COLO829 (cell line): ENCODE measurements around the gene PPT2.
"Not testable (repeated sequence)": the region's sequence is repeated elsewhere in the genome, so short reads cannot be mapped to it uniquely, and the experiment has no call there.

Experiments used
- DNase-seq: peaks from one replicate; pipeline ENCODE4 v3.0.0; 2012; ENCODE audit warnings: low spot score

PPT2 gene

GRCh38 chr6:32127409-32127716 lies 26.6 kb upstream of the PPT2 start:
- no peak for DNase-seq

GRCh38 chr6:32127717-32128592 lies 26.0 kb upstream of the PPT2 start, which contains the start of gene ATF6B:
Gene ATF6B, minus strand, starts transcription at chr6:32128246. Its CDS starts 39 bp downstream, at chr6:32128207.
- DNase-seq = peak; percentile 100

DNA sequence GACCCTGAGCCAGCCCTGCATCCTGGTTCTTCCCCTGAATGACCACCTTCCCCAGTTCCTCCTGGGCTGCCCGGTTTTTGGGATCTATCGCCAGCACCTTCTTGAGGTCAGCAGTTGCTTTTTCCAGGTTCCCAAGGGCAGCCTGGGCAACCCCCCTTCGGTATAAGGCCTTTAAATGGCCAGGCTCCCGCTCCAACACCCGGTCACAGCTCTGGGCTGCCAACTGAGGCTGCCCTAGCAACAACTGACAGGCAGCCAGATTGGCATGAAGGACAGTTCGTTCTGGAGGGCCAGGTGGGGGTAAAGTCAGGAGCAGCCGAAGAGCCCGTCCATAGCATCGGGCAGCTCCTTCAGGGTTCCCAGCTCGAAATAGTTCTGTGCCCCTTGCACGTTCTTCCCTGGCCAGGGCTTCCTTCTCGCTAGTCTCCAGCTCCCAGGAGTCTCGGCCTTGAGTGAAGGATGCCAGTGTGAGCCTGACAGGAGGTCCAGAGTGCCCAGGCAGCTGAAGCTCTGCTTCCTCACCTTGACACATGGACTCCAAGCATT lies 25.1 kb upstream of the PPT2 start:
- no peak for DNase-seq

DNA sequence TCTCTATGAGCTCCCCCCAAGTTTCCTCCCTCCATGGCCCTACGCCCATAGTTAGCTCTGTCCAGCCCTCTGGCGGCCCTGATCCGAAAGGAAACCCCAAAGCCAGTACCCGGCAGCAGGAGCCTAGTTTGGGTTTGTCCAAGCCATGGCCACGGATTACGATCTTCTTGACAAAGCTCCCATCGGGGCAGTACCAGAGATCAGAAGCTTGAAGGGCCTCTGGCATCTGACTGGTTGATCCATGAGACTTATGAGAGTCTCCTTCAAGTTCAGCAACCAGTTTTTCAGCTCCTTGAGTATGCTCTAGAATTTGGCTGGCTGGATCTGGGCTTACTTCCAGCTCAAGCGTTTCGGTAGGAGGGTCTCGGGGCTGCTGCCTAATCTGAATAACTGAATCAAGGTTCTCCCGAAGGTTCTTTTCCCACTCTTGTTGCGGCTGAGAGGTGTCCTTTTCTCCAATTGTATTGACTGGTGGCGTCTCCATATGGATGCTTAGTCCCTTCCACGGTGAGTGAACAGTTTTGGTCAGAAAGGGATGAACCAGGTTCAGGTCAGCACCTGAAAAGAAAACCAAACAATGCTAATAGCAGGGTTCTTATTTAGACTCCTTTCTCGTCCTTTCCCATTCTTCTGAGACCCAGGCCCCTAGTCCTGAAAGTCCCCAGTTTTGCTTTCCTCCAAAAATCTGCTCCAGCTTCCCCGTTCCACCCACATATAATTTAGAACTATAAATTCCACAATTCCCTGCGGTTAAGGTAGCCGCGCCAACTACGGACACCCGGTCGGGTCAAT lies 24.4 kb upstream of the PPT2 start:
- DNase-seq = no peak

DNA sequence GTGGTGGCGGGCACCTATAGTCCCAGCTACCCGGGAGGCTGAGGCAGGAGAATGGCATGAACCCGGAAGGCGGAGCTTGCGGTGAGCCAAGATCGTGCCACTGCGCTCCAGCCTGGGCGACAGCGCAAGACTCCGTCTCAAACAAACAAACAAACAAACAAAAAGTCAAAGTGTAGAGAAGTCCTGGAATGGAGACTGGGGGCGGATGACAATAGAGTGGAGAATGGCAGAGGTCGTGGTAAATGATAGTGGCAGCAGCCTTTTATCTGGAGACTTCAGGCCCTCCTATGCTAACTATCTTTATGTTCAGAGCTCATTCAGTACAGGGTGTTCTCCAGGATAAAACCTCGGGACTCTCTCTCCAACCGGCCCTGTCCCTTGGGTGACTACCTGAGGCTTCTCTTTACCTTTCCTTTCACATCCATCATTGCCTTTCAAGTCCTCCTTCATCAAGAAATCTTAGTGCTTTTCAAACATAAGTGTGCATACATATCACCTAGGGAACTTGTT lies 22.4 kb upstream of the PPT2 start:
- no peak for DNase-seq

DNA sequence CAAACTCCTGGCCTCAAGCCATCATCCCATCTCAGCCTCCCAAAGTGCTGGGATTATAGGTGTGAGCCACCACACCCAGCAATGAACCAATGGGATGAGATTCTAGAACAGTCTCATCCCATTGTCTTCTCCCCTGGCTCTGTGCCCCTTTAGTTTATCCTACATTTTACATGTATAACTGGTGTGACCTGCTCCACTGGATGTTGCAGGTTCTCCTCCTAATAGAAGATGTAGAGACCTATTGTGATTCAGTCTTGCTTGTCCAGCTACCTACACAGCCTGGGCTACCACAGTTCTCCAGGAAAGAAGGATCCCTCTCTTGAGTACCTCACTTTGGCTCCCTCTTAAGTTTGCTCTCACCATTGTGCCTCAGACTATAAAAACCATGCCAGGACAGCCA lies 21.8 kb upstream of the PPT2 start:
- no peak for DNase-seq

- no peak for DNase-seq
Measured at GRCh38 chr6:32133786-32134185, 20.2 kb upstream of the PPT2 start.

GRCh38 chr6:32137454-32137853 lies 16.5 kb upstream of the PPT2 start:
- no peak for DNase-seq

- no peak for DNase-seq
Measured at GRCh38 chr6:32139590-32139989, 14.4 kb upstream of the PPT2 start.

DNA sequence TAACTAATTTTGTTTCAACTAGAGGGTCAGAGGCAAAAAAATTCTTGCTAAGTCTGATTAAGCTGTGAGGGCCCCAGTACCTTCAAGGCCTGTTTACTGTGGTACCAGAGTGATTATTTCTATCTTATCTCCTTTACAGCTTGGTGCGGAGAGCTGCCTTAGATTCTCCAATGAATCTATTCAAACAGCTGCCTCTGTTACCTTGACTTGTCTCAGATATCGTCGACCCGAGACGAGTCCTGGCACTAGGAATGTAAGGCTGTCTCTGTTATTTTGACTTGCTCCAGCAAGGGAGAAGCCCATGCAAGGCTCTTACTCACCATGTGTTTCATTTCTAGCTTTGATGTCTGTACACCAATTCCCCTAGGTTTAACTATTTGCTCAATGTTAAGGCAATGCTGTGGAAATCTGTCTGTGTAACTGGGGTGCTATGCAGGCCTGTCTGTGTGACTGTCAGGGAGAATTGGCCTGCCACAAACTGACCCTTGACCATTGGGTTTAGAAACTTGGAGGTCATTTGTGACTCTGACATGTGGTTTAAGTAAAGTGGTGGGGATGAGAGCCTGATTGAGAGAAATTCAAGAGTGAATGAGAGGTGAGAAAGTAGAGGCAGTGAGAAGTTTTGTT lies 13.4 kb upstream of the PPT2 start:
- DNase-seq = no peak

GRCh38 chr6:32144238-32144637 lies 9.7 kb upstream of the PPT2 start:
- DNase-seq = not testable (repeated sequence)

DNA sequence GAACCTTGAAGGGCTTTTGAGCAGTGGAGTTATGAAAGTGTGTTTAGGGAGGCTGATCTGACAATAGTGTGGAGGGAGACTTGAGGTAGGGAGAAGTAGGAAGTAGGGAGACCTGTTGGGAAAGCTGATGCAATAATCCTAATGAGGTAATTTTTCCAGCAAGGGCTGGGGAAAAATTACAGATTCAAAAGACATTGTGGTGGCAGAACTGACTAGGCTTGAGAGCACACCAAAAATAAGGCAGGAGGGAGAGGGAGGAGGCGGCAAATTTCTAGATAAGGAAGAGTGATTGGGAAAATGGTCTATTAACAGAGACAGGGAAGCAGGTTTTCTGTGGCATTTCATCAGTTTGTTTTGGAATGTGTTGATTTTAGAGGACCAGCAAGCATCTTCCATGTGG lies 7.7 kb upstream of the PPT2 start:
- DNase-seq = no peak

- DNase-seq = no peak
Measured at GRCh38 chr6:32146687-32147086, 7.3 kb upstream of the PPT2 start.

DNA sequence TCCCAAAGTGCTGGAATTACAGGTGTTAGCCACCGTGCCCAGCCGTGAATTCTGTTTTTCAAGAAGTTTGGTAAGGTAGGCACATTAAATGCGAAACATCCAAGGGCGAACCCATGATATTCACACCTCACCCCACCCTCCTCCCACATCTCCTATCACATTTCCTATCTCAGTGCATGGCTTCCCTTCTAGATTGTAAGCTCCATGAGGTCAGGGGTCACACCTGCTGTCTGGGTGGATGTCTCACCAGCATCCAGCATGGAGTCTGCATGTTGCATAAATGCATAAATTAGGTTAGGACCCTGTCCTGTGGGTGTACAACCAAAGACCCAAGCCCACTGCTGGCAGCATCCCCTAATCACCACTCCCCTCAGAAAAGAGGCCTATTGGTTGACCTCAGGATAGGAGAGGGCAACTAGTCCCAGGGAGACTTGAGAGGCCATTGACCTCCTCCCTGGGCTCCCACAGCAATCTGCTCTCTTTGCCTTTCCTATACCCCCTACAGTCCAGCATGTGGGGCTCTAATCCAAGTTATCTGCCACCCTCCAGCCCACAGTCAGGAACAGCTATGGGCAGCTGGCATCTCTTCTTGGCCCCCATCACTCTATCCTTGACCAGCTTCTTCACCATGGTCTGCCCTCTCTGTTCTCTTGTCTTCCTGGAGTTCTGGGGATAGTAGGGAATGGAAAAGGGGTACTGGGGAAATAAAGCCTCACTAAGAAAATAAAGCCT lies 6.4 kb upstream of the PPT2 start:
- no peak for DNase-seq

DNA sequence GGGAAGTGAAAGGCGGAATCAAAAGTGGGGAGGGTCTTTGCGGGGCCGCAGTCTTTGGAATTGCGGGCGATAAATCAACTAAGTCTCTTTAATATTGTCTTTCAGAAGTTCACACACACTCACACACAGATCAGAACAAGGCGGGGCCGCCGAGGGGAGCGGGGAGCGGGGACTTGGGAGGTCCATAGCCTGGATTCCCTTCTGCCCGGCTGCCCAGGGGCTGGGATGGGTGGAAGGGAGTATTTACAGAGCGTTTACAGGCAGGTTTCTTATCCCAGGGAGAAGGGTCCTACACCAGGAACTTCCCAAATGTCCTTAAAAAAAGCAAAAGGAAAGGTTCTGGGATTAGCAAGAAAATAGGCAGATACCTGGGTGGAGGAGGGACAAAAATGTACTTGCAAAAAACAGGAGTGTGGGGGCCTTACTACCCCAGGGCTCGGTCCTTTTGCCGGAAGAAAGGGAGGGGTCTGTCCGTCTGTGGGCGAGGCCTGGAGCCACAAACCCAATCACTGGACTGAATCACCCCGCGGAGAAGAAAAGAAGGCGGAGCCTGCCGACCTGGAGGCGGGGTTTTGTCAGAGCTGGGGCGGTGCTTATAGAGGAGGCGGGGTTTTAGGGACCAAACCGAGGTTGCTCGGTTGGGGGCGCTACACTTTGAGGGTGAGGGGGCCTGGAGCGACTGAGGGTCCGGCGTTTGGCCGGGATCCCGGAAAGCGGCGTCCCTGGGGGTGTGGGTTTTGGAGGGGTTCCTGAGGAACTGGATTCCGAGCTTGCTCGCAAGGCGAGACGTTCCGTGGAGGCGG lies 5.5 kb upstream of the PPT2 start:
- DNase-seq = no peak

DNA sequence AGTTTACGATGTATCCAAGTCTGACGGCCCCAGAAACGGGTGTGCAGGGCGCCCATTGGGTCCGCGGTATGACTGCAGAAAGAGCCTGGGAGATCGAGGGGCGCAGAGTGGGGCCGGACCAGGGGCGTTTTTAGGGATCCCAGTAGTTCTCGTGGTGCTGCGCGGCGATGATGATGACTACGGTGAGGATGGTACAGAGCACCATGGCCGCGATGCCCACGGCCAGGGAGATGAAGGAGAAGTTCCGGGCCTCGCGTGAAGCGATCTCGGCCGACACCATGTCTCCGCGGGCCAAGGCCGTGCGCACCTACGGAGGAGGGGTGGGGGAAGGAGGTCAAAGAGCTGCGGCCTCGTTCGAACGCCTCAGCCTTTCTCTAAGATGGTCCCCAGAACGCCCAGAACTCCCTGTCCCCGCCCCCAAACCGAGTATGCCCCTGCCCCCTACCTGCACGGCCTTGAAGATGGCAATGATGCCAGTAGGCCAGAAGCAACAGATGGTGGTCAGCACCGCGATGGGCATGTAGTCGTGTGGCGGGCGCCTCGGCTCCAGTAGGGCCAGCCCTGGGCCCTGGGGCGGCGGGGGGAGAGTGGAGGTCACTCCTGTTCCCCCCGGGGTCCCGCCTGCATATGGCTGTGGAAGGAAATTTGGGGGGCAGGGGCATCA lies 4.7 kb upstream of the PPT2 start:
- DNase-seq = no peak

DNA sequence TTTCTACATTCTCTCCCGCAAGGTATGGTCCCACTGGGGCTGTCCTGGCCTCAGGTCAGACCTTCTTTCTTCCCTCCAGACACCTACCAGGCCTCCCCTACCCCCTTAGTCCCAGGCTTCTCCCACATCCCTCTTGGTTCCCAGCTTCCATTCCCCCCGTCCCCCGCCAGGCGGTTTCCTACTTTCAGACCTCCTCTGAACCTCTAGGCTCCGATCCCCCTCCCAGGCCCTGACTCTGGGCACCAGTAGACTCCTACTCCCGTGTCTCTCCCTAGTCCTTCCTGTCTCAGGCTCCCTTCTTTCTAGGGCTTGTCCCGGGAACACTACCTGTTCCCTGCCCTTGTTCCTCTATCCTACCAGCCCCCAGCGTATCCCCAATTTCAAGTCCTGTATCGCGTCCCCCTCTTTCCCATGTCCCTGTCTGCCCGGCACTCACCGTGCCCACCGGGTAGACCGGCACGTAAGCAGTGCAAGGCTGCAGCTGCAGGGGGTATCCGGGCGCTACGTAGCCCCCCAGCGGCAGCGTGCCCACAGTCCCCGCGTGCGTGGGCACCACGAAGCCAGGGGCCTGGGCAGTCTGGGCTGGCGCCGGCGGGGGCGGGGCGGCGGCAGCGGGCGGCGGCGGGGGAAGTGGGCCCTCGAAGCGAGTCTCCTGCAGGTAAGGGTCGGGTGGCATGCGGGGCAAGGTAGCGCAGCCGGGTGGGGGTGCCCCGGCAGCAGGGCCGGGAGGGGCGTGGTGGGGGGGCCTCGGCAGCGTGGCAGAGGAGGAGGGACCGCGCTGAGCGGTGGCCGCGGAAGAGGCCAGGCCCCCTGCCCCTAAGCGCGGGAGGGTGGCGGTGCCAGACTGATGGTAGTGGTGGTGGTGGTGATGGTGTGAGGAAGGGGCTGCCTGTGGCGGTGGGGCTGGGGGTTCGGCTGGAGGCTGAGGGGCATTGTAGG lies 3.7 kb upstream of the PPT2 start:
- no peak for DNase-seq

DNA sequence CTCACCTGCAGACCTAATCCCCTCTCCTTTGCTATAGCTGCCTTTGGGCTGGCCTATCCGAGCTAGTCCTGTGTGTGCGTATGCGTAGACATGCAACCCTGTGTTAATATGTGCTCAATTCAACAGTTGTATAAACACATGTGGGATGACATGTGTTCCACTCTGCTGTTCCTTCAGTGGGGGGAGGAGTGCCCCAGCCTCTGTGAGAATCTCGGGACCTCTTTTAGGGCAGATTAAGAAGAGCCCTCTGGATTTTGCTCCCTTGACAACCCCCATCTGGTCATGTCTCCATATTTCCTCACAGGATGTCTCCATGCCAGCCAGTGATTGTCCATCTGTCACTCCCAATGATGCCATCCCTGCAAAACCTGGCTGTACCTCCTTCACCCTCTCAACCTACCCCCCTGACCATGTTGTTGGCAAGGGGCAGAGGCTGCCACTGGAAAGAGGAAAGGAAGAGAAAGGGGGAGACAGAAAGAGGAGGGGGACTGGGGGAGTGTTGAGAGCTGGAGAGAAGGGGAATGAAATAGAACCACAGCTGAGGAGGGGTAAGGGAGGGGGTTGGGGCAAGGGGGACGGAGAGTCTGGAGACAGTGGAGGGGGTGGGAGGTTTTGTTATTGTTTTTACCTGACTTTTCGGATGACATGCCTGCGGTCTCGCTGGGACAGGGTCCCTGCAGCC lies 2.6 kb upstream of the PPT2 start:
- no peak for DNase-seq
